NCI-H1694 (cell line): ENCODE measurements around the gene STAC3.
A peak's percentile ranks its signal among the peaks of the same experiment; 100 is the strongest.

Experiments
- DNase-seq: peaks from one replicate; lab custom pipeline; 2025; lab: John Stamatoyannopoulos, UW

STAC3 gene

DNA sequence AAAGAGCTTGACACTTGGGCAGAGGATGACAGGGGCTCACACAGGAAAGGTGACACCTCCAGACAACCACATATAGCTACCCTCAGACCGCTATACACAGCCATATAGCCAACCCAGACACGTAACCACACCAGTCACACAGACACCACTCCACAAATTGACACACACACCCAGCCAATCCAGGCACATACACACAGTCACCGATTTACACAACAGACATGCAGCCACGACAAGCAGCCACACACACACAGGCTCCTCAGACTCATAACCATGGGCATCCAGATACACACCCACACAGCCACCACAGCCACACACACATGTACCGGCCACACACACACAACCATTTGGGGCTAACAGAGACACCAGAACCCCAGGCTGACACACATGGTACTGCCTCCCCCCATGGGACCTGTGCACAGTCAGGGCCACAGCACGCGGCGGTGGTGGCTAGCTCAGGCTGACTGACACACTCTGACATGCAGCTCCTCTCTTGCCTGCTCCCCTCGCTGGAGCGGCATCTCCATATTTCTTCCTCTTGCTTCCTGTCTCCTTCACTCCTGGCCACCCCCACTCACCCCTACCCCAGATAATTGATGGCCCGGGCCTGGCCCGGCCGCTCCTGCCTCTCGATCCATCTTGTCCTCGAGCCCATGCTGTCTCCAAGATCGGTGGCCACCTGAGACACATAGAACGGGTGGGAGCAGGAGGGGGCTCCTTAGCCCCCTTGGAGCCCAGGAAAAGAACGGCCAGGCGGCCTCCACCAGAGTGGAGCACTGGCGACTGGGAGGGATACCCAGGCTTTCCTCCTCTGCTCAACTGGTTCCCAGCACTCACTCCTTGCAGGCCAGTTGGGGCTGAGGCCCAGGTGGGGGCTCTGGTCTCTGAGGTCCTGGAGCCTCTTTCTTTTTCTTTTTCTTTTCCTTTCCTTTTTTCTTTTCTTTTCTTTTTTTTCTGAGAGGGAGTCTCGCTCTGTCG is 27.5 kb downstream of the STAC3 start:
- DNase-seq, result no peak

GRCh38 chr12:57222286-57223190 is 28.4 kb downstream of the STAC3 start:
- DNase-seq, result no peak

- DNase-seq, result no peak
These were observed 29.6 kb downstream of the STAC3 start for GRCh38 chr12:57221169-57221917.

DNA sequence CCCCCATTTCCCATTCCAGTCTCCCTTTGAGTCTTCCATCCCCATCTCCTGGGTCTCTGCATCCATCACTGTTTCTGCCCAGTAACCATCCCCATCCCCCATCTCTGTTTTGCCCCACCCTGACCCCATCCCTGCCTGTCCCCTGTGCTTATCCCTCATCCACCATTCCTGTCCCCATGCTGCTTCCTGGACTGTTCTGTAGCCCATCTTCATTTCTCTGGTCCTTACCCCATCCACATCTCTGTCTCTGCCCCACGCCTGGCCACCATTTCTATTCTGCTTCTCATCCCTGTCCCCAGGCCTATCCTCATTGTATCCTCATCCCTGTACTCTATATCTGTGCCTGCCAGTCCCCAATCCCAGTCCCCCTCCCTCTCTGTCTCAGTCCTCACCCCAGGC is 30.2 kb downstream of the STAC3 start:
- DNase-seq, result no peak

DNA sequence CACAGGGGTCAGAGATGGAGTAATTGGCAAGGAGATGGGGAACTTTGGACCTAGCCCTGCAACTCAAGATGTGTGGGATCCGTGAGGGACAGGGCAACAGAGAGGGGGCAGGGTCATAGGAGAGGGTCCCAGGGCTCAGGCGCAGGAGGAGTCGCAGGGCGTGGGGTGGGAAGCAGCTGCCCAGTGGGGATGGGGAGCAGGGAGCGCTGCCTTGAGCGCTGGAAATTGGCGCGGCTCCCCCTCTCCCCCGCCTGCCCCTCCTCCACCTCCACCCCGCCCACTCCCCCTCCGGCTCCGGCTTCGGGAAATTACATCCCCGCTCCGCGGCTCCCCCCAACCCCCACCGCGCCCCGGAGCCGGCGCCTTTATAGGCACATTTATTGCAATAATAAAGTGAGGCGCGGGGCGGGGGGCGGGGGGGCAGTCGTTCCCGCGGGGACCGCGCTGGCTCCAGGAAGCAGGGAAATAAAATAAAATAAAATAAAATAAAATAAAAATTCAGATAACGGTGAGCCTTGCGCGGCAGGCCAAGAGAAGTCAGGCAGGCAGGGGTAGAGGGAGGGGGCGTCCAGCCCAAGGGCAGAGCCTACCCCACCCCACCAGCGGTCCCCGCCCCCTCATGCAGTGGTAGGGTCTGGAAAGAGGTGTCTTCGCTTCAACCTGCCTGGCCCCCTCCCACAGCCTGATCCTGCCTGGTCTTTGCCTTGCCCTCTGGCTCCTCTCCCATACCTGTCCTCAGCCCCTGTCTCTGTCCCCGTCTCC is 30.8 kb downstream of the STAC3 start:
- no peak for DNase-seq

DNA sequence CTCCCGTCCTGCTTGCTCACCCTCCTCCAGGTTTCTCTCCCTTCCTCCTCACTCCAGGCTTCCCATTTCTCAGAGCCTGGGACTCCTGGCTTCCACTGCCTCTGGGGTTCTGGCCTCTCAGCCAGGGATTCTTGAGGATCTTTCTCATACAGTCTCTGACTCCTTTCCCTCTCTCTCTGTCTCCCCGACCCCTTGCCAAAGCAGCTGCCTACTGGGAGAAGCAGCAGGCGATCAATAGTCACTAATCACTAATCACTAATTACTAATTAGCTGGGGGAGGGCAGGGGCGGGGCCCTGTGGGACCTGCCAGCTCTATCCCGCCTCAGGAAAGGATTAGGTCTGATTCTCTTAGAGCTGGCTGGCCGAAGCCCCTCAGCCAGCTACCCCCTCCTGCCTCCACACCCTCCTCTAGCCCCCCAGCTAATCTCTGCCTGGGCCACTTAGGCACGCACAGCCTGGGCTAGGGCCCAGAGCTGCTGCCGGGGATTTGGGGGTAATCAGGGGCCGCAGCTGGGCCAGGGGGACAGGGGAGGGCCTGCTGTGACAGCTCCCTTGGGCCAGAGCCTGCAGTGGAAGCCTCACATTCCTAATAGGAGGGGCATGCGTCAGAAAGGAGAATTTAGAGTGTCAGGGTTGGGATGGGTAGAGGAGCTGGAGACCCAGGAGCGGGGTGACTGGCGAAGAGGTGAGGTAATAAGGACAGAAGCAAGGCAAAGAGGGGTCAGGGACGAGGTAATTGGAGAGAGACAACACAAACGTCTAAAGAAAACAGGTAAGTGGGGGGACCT is 31.6 kb downstream of the STAC3 start:
- no peak for DNase-seq

DNA sequence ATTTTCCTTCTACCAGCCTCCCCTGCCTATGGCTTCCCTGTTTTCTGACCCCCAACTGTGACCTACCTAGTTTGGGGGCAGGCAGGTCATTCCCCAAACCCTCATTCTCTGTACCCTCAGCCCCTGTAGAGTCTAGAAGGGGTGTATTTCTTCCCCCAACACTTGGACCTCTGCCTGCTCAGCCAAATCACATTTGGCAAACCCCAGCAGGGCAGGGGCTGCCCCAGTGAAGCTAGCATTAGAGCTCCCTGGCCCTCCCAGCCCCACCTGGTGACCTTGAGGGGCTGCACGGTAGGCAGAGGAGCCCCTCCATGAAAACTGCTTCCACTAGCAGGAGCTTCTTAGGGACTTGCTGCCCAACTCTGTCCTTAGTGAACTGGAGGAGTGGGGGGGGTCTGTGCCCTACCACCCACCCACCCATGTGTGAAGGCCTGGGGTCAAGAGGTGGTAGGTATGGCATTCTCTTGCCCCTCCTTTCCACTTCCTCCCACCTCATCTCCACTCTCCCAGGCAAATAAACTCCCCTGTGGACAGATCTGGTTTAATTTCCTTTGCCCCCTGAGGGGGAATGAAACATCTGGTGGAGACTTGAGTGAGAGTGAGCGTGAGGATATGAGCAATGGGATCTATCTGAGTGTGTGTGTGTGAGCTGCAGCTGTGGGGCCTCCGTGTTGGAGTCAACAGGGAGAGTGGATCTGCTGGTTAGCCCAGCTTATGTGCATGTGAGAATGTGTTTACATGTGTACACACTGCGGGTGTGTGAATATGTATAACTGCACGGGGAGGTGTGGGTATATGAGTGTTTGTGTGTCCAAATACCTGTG is 32.7 kb downstream of the STAC3 start:
- DNase-seq, result no peak

DNA sequence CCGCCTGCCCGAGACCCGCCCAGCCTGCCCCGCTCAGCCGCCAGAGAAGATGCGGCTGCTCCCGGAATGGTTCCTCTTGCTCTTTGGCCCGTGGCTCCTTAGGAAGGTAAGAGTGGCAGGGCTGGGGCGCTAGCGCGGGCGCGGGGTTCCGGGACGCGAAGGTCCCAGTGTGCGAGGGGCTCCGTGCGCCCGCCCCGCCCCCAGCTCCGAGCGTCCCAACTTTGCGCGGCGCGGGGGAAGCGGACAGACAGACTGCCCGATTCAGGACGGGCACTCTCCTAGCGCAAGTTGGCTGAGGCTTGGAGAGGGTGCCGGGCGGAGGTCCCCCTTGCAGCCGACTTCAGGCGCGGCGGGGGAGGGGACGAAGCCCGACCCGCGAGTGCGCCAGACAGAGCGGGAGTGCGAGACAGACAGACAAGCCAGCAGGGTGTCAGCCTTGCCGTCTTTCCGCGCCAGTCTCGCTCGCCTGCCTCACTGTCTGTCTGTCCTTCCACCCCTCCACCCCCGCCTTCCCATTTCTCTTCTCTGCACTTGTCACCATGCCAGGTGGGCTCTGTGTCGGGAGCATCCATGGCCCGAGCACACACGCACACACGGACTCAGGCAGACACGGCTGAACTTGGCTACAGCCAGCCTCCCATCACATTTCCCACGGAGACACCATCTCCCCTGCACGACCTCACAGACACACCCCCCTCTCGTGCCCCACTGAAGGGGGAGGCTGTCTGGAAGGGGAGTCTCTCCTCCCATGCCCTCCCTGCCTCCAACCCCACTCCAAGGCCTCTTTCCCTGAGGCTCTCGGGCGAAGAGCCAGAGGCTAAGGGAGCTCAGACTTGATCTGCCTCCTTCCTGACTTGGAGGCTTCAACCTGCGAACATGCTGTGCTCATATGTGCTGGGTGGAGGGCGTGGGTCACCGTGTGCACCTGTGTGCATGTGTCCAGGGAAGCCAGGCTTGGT is 33.8 kb downstream of the STAC3 start:
- peak; percentile 6 for DNase-seq

- DNase-seq, result no peak
These were observed 34.7 kb downstream of the STAC3 start, which contains the start of gene NXPH4 for GRCh38 chr12:57216014-57216911. Gene NXPH4, plus strand, starts transcription at chr12:57216794. Its CDS starts 176 bp downstream, at chr12:57216970.

DNA sequence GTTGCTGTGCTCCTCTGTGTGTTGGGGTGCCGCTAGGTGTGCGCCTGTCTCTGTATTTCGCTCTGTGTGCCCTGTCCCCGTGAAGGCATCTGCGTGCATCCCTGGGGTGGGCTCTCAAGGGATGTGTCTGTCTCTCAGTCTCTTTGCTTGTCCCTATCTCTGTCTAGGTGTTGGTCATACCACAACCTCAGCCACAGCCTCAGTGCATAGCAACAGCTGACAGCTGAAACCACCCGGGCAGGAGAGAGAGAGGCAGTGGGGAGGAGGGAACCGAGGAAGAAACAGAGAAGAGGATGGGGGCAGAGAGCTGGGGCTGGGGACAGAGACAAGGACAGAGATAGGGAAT is 35.3 kb downstream of the STAC3 start:
- DNase-seq, result no peak

DNA sequence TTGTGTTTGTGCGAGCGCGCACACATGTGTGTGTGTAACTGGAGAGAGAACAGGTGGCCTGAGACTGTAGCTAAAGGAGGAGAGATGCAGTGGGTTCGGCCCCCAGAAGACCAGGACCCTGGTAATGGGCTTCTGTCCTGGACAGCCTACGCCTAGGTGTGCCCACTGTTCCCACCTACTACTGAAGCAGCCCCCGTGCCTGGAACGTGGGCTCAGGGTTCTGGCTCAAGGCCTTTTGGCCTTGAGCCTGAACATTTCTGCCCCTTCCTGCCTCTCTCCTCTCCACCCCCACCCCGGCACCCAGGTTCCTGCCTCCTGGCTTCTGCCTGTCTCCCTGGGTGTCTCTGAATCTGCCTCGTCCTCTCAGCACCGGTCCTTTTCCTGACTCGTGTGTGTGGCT is 35.9 kb downstream of the STAC3 start:
- DNase-seq, result no peak

- peak; percentile 47 for DNase-seq
These were observed 36.6 kb downstream of the STAC3 start for GRCh38 chr12:57214398-57214781.

DNA sequence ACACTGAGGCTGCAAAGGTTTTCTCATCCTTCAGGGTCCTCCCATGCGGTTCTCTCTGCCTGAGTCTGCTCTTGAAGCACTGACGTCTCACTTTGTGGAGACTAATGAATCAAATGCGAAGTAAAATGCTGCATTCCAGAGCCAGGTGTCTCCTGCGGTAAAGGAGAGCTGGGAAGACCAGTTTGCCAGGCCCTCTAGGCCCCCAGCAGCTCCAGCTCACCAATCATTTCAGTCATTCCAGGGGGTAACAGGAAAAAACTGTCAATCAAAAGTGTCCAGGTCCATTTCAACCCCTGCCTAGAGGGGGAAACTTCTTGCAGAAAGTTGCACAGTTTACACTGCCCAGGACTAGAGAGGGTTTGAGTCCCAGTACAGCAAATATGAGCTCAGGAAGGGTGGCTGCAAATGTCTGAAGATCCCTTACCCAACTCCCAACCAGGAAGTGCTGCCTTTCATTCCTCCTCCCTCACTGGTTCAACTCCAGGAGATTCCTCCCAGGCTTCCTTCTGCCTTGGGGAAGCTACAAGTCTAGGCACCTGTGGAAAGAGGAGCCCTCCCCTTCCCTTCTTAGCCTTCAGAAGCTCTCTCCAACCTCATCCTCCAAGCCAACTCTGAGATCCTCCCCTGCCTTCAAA is 37.1 kb downstream of the STAC3 start:
- DNase-seq, result no peak

- DNase-seq, result peak; percentile 76
These were observed 37.8 kb downstream of the STAC3 start for GRCh38 chr12:57213058-57213715.

DNA sequence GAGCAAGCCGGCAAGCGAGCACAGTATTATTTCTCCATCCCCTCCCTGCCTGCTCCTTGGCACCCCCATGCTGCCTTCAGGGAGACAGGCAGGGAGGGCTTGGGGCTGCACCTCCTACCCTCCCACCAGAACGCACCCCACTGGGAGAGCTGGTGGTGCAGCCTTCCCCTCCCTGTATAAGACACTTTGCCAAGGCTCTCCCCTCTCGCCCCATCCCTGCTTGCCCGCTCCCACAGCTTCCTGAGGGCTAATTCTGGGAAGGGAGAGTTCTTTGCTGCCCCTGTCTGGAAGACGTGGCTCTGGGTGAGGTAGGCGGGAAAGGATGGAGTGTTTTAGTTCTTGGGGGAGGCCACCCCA is 38.3 kb downstream of the STAC3 start:
- no peak for DNase-seq
